Right cardiac atrium (tissue), 5 donors: Measurements from ENCODE around the gene SMARCE1. TPM values are rescaled to one million over a fixed set of nuclear protein-coding genes. Genes with fewer than 3 reads are reported as not detected.

Source experiments
- ATAC-seq, 2 donors: fragments of 200-7000 bp; cut with Tn5 transposase; one replicate each; pipeline versions ENCODE4 v1.8.0 to v1.9.1; 2020; ENCODE audit warnings: moderate library complexity in 2 of 2, mild to moderate bottlenecking in 1 of 2
- DNase-seq, 3 donors: peaks; one replicate each; pipeline ENCODE4 v3.0.0-alpha.2; 2020
- H3K27ac ChIP-seq: one replicate; pipeline ENCODE4 v1.5.1; 2013; ENCODE audit warnings: mild to moderate bottlenecking, low read length, control low read depth, moderate library complexity
- H3K27me3 ChIP-seq: one replicate; pipeline ENCODE4 v1.6.1; 2013; ENCODE audit not compliant: control insufficient read depth, insufficient read depth
- H3K4me1 ChIP-seq: one replicate; pipeline ENCODE4 v1.6.1; 2013; ENCODE audit warnings: low read length; ENCODE audit not compliant: control insufficient read depth, insufficient read depth
- H3K4me3 ChIP-seq: one replicate; pipeline ENCODE4 v1.5.1; 2013; ENCODE audit warnings: low read length, control low read depth
- H3K9me3 ChIP-seq: one replicate; pipeline ENCODE4 v1.6.1; 2013; ENCODE audit warnings: low read length; ENCODE audit not compliant: control insufficient read depth
- WGBS: extraction: QIAGEN DNeasy Blood & Tissue Kit; methylation state at CpG from one replicate; pipeline ENCODE4 v1.1.7; 2013; 5-methylcytosine and 5-hydroxymethylcytosine counted together
- intact Hi-C, 4 donors: fragments of 100-400 bp; cut with DNase I; formaldehyde crosslinking; loops; one replicate each; pipeline versions ENCODE4 v1.11.0 to v1.14.0; 2022 to 2023
- polyA plus RNA-seq: library from polyadenylated mRNA; stranded (reverse); fragments of 200-250 nt; gene quantifications from one replicate; pipeline ENCODE4 v1.2.3, GENCODE V29; 2013
- total RNA-seq, 4 donors: library from RNA; stranded (reverse); fragmentation: NEBNext Ultra II Directional; extraction: Animal tissue kit (Norgen Biotek cat#: 25700); gene quantifications; one replicate each; pipeline ENCODE4 v1.2.1, GENCODE V29; 2021
- donor health status: healthy with polysubstance abuse.
- donor health status: DM: no; HTN: yes; CAD: no.
- donor health status: DM: no; HTN: no; CAD: no.
- donor health status: DM: no; HTN: yes; CAD: no; lungs with severe emphysema.
- donor health status: DM: yes; HTN: yes; CAD: no.

Gene SMARCE1
- total and polyA plus RNA-seq, 5 donors, result 51.8 to 72.0 (median 71.0) TPM

DNA sequence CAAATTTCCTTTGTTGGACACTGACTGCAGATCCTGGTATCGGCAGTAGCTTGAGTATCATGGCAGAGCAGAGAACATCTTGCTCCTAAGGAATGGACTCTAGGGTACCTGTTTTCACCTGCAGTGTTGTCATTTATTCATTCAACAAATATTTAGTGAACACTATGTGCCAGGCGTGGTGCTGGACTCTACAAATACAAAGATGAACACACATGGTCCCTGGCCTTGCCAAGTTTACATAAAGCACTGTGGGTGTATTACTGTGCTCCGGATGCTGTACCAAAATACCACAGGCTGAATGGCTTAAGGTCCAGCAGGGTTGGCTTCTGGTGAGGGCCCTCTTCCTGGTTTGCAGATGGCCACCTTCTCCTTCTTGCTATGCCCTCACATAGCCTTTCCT, 68.1 kb downstream of the SMARCE1 start:
- 91% methylated on average over 3 of the region's 3 CpGs for WGBS
- Histone ChIP-seq H3K27ac (no peak overlapping the region), H3K9me3 (no peaks in the 10 kb centered on the region), H3K4me1 (peaks cover 2% of the 10 kb centered on the region), H3K27me3 (no peaks in the 10 kb centered on the region), H3K4me3 (no peak overlapping the region)
- intact Hi-C loops, result no loop called here
- ATAC-seq (no peak), DNase-seq (no peak)

DNA sequence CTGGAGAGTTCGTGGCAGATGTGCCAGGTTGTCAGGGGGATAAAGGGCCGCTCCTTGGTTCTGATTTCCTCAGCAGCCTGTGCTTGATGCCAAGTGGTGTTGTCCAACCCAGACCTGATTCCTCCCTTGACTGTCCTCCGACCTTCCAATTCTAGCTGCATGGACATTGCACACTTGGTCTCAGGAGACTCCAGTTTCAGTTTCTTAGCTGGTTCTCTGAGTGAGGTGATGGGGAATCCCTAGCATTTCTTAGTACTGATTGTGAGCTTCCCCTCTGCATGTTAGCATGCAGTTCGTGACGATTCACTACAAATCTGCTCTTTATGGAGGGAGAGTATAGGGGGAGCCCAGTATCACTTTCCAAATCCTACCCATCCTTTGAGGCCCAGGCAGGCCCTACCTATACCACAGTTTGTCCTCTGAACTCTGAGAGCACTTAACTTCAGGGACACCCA, 70.0 kb downstream of the SMARCE1 start:
- intact Hi-C loops, result no loop called here
- Histone ChIP-seq H3K9me3 (no peaks in the 10 kb centered on the region), H3K27me3 (no peaks in the 10 kb centered on the region), H3K4me1 (peaks cover 2% of the 10 kb centered on the region), H3K4me3 (no peak overlapping the region), H3K27ac (no peak overlapping the region)
- ATAC-seq (no peak), DNase-seq (no peak)
- 81% methylated on average over 5 of the region's 5 CpGs for WGBS

DNA sequence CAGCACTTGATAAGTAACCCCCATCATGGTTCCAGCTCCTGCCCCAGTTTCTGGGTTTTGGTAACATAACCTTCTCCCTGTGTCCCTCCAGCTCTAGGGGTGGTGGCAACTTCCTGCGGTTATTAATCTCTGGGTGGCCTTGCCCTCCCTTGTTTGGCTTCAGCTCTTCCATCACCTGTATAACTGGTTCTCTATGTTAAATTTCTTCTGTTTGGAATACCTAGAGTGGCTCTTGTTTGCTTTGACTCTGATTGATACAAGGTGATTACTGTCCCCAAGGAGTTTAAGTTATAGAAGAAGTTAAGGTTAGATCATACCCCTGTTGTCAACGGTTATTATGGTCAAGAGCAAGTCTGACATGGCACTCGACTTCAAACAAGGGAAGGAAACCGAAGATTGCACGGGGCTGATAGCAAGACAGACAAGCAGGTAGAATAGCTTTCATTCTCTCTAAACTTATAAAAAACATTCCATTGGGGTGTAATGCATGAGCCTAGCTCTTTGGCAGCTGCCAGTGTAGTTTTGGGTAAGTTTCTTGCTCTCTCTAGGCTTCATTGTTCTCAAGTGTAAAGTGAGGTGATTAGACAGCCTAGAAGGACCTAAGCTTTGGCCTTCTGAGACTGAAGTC, 71.4 kb downstream of the SMARCE1 start:
- intact Hi-C loops, result no loop called here
- no peak overlapping the region for H3K27ac ChIP-seq
- DNase-seq (no peak), ATAC-seq (no peak)
- H3K4me1 ChIP-seq, result peaks cover 2% of the 10 kb centered on the region
- no peak overlapping the region for H3K4me3 ChIP-seq
- WGBS, result 68% methylated on average over 5 of the region's 5 CpGs
- H3K9me3 ChIP-seq, result no peaks in the 10 kb centered on the region
- H3K27me3 ChIP-seq, result no peaks in the 10 kb centered on the region

Other genes with a start within 250 kb of the SMARCE1 start
- gene TOP2A, start 229.9 kb downstream of the SMARCE1 start, total RNA-seq, result 1 to 10 TPM in 3 of 4 donors, under 1 TPM in 1; 0.22 to 5.9 (median 3.2) TPM
- 0.70 TPM for gene TOP2A, start 229.9 kb downstream of the SMARCE1 start, polyA plus RNA-seq
- 100 to 1,000 TPM; 159 to 510 (median 262) TPM for gene IGFBP4, start 204.4 kb downstream of the SMARCE1 start, total RNA-seq
- gene IGFBP4, start 204.4 kb downstream of the SMARCE1 start, polyA plus RNA-seq, result 205 TPM
- under 1 TPM in 1 of 4 donors, not detected in 3; 0.14 TPM for gene TNS4, start 146.2 kb downstream of the SMARCE1 start, total RNA-seq
- gene TNS4, start 146.2 kb downstream of the SMARCE1 start, polyA plus RNA-seq, result not detected
- under 1 TPM in 2 of 4 donors, not detected in 2; 0.19 to 0.20 TPM for gene CCR7, start 82.3 kb downstream of the SMARCE1 start, total RNA-seq
- gene CCR7, start 82.3 kb downstream of the SMARCE1 start, polyA plus RNA-seq, result 0.11 TPM
- 1 to 10 TPM in 1 of 4 donors, under 1 TPM in 3; 0.45 to 1.4 (median 0.58) TPM for gene KRT222, start 17.4 kb upstream of the SMARCE1 start, total RNA-seq
- gene KRT222, start 17.4 kb upstream of the SMARCE1 start, polyA plus RNA-seq, result 1.5 TPM
- gene KRT24, start 55.9 kb upstream of the SMARCE1 start, total RNA-seq, result not detected
- gene KRT24, start 55.9 kb upstream of the SMARCE1 start, polyA plus RNA-seq, result 0.16 TPM
- gene KRT25, start 107.5 kb upstream of the SMARCE1 start, total RNA-seq, result not detected
- not detected for gene KRT25, start 107.5 kb upstream of the SMARCE1 start, polyA plus RNA-seq
- not detected for gene KRT26, start 124.4 kb upstream of the SMARCE1 start, total RNA-seq
- gene KRT26, start 124.4 kb upstream of the SMARCE1 start, polyA plus RNA-seq, result not detected
- gene KRT27, start 134.7 kb upstream of the SMARCE1 start, total RNA-seq, result under 1 TPM in 1 of 4 donors, not detected in 3; 0.21 TPM
- 0.43 TPM for gene KRT27, start 134.7 kb upstream of the SMARCE1 start, polyA plus RNA-seq
- gene KRT28, start 152.1 kb upstream of the SMARCE1 start, total RNA-seq, result not detected
- not detected for gene KRT28, start 152.1 kb upstream of the SMARCE1 start, polyA plus RNA-seq
- 10 to 100 TPM; 65.8 to 79.5 (median 74.0) TPM for gene KRT10, start 174.8 kb upstream of the SMARCE1 start, total RNA-seq
- gene KRT10, start 174.8 kb upstream of the SMARCE1 start, polyA plus RNA-seq, result 71.8 TPM
- not detected for gene KRT12, start 219.4 kb upstream of the SMARCE1 start, total RNA-seq
- gene KRT12, start 219.4 kb upstream of the SMARCE1 start, polyA plus RNA-seq, result not detected
- gene KRT20, start 237.4 kb upstream of the SMARCE1 start, total RNA-seq, result not detected
- gene KRT20, start 237.4 kb upstream of the SMARCE1 start, polyA plus RNA-seq, result 0.14 TPM